ENCODE data around the gene TAB2.

TAB2 gene

DNA sequence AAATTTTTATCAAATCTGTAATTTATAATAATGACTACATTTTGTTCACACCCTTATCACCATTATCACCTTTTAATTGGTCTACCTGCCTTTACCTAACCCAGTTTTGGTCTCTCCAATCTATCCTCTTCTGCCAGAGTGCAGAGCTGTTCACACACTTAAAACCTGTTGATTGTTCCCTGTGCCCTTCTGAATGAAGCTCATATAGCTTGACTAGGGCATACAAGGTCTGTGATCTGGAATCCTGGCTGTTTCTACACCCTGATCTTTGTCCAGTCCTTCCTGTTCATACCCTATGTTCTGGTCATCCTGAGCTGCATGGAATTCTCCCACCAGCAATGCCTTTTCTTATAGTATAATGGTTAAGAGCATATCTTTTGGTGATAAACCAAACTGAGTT is 53.6 kb downstream of the TAB2 start:
- DNase-seq (ENCODE audit: low read depth in 2 of 2): no peak

DNA sequence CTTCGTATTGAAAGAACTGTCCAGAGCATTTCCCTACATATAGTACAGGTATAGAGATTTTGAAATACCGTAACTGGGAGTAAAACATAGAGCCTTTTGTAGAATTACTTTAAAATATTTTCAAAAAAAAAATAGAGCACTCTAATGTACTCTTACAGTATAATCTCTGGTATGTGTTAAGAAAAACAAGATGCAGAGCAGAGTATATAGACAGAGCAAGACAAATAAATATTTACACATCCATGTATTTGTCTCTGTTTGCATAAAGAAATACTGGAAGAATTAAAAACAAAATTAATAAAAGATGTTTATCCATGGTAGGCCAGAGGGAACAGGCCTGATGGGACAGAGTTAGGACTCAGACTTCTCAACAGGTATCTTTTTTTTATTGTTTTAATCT is 54.5 kb downstream of the TAB2 start:
- no peak for DNase-seq (ENCODE audit: low read depth in 2 of 2)

DNA sequence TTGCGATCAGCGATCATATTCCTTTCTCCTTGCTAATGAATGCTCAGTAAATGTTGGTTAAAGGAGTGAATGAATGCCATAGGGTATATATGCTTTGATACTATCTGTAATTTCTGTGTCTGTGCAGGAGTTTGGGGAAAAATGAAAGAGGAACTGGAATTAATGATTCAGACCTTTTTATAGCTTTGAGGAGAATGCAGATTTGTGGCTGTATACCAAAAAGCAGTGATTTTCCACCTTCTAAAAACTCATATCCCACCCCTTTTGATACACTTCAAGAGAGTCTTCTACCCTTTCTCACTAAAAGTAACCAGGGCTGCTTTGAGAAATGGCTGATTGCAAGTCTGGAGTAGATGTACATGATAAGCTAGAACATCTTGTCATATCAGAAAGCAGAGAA is 56.0 kb downstream of the TAB2 start:
- DNase-seq (ENCODE audit: low read depth in 2 of 2): no peak

DNA sequence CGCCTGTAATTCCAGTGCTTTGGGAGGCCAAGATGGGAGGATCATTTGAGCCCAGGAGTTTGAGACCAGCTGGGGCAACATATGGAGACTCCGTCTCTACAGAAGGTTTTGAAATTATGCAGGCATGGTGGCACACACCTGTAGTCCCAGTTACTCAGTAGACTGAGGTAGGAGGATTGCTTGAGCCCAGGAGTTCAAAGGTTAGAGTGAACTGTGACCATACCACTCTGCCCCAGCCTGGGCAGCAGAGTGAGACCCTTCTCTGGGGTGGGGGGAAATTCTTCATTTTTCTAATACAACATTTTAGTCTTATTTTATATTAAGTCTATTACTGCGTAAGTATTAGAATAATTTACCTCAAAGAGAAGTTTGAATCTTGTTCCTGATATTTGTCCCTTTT is 62.5 kb downstream of the TAB2 start:
- no peak for DNase-seq (ENCODE audit: low read depth in 2 of 2)

DNA sequence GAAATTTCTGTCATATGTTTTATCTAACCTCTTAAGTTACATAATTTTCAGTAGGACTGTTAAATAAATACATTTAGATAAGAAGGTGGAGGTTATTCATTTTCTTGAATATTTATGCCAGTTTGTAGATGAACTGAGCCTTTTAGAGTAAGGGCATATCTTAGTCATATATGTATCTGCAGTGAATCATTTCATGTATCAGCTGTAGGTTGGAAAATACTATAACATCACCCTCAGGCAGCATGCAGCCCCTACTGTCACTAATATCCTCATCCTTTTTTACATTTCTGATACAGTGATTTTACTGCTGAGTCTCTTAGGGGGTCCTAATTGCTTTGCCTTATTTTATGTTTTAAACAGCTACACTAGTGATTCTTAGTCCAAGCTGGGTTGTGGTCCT is 63.0 kb downstream of the TAB2 start:
- DNase-seq (ENCODE audit: low read depth in 2 of 2): no peak

DNA sequence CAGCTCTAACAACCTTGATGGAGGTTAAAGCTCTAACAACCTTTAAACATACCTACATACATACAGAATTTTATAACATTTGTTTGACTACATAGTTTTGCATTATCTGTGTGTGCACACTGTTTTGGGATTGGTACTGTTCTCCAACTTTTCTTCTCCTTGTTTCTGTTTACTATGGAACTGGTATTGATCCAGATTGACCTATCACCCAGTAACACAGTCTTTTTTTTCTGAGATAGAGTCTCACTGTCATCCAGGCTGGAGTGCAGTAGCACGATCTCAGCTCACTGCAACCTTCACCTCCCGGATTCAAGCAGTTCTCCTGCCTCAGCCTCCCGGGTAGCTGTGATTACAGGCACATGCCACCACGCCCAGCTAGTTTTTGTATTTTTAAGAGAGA is 65.9 kb downstream of the TAB2 start:
- no peak for DNase-seq (ENCODE audit: low read depth in 2 of 2)

DNA sequence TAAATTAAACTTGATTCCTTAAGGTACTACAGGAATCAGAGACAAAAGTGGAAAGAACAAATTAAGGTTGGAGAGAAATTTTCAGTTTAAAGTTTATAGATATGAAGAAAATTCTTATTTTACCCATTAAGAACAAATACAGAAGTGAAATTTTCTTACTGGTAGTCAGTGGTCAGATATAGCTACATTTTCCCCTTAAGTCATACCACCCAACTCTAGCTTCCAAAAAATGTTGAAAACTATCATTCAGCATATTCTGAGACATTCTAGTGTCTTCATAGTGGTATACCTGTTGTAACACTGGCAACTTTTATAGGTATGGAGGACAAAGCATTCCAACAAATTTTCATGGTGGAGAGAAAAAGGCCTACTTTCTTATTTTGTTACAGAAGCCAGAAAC is 67.0 kb downstream of the TAB2 start:
- no peak for DNase-seq (ENCODE audit: low read depth in 2 of 2)

DNA sequence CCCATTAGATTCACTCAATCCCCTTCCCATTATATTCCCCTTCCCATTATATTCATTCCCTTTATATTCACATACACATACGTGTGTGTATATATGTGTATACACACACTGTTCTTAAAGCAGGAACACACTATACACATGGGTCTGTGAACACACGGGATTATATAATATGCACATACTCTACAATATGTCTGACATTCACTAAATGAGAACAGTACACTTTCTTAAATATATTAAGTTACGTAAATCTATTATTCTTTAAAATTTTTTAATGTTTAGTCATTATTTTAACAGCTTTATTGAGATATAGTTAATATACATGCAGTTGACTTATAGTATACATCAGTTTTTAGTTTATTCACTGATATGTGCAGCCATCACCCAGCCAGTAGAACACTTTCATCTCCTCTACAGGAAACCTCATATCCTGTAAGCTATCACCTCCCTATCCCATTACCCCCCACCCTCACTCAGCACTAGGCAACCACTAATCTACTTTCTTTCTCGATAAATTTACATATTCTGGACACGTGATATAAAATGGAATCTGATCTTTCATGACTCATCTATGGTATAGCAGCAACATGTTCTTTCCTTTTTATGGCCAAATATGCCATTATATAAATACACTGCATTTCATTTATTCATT is 68.6 kb downstream of the TAB2 start:
- no peak for DNase-seq (ENCODE audit: low read depth in 2 of 2)

DNA sequence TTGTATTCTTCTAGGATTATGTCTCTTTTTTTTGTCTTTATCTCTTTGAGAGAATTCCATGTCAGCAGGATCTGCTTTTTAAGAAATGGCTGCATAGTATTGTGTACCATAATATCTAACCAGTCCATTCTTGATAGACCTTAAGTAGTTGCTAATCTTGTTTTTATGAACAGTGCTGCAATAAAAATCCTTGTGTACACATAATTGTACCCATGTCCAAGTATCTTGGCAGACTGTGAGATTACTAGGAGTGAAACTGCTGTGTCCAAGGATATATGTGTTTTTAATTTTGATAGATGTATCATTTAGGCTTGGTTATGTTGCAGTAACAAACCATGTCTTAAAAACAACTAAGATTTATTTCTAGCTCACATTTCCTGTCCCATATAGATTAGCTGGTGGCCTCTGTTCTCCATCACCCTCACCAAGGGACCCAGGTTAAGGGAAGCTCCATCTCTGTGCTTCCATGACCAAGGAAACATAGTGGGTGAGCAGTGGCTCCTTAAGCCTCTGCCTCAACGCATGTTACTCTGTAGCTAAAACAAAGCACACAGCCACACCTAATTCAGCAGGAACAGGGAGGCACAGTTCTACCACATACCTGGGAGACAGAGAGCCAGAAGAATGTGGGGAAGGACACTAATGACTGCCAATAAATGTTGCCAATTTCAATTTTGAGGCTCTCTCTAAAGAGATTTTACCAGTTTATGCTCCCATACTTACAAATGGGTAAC is 70.4 kb downstream of the TAB2 start:
- DNase-seq (ENCODE audit: low read depth in 2 of 2): no peak

DNA sequence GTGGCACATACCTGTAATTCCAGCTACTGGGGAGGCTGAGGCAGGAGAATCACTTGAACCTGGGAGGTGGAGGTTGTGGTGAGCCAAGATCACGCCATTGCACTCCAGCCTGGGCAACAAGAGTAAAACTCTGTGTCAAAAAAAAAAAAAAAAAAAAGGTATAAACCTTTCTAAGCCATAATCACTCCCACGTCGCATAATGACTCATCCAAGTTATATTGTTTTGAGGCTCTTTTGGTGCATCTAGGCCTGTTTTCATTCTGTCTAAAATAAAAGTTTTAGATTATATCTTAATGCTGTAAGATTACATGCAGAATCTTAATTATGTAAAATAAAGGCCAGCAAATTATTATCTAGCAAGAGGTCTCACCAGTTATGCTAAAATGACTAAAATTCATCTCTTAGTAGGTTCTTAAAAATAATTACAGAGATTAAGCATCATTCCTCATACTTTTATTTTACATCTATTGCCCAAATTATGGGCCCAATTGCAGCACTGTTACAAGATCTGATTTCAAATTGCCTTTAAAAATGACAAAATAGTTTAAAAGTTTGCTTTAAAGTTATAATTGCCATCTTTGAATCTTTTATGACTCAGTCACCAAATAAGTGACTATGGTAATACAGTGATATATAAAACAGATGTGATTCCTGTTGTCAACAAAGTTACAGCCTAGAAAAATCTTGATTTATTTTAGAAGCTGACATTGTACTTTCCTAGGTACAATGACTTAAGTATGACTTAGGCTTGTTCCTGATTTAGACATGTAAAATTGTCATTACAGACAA is 72.2 kb downstream of the TAB2 start:
- DNase-seq (ENCODE audit: low read depth in 2 of 2): no peak

DNA sequence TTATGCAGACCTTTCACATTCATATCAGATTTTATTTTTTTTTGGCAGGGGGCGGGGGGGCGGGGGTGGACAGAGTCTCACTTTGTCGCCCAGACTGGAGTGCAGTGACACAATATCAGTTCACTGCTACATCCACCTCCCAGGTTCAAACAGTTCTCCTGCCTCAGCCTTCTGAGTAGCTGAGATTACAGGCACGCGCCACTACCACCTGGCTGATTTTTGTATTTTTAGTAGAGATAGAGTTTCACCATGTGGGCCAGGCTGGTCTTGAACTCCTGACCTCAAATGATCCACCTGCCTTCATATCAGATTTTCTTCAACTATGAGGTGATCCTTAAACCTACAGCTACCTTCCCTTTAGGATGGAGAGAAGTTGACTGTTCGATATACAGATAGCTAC is 74.6 kb downstream of the TAB2 start:
- DNase-seq (ENCODE audit: low read depth in 2 of 2): no peak

DNA sequence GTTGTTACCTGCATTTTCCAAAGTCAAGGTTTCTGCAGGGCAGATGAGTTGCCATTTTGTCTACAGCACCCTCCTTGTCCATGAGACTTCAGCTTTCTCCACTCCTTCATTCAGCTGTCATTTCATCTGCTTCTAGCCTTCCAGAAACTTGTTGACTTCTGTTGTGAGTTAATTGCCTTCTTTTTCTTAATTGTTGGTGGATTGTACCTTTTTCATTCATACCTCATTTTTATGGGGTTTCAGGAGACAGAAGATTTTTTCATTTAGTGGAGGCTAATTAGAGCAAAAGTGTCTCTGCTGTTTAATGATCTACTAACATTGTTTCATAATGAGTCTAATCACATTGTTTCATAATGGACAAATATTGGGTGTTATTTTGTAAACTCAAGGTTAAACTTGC is 75.0 kb downstream of the TAB2 start:
- no peak for DNase-seq (ENCODE audit: low read depth in 2 of 2)

DNA sequence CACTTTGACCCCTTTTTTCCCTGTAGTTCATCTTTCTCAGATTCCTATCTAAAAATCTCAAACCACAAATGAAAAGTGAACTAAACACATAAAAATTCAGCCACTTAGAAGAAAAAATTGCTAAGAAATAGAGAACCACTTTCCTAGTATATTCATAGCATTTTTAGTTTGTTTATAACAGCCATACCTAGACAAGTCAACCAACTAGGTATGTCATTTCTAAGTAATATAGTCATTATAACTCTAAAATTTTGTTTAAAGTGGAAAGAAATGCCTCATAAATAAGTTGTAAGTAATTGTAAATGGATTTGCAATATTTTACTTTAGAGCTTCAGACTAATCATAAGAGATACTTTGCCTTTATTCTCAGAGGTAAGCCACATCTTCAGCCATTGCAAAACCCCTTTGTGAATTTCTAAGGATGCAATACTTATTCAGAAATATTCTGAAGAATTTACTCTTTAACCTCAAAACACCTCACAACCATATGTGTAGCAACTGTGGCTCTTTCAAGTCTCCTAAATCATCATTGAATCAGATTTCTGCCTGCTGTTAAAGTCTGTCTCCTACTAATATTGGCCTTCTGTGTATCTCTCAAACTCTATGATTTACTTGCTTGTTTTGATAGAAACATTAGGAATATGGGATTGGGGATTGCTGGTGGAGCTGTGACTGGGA is 75.6 kb downstream of the TAB2 start:
- DNase-seq (ENCODE audit: low read depth in 2 of 2): no peak

DNA sequence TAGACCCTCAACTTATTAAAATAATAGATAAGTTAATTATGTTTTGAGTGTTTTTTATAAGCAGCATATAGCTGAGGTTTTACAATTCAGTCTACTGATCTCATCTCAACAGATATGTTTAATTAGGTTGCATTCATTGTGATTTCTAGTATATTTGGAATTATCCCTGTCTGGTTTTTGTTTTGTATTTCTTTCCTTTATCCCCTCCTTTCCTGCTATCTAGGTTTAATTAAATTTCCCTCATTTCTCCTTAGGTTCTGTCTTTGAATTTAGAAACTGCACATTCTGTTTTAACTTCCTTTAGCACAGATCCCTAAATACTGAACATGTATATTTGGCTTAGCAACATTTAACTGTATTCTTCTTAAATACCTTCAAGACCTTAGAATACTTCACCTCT is 77.7 kb downstream of the TAB2 start:
- DNase-seq (ENCODE audit: low read depth in 2 of 2): no peak

DNA sequence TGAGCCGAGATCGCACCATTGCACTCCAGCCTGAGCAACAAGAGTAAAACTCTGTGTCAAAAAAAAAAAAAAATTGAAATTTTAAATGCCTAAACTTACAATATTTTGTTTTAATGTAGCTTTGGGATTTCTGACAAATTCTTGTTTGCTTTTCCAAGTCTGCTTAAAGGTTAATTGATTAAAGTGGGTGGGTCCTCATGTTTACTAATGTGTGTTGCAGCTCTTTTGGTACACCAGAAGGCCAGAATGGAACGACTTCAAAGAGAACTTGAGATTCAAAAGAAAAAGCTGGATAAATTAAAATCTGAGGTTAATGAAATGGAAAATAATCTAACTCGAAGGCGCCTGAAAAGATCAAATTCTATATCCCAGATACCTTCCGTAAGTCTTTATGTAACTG is 79.9 kb downstream of the TAB2 start:
- no peak for DNase-seq (ENCODE audit: low read depth in 2 of 2)

DNA sequence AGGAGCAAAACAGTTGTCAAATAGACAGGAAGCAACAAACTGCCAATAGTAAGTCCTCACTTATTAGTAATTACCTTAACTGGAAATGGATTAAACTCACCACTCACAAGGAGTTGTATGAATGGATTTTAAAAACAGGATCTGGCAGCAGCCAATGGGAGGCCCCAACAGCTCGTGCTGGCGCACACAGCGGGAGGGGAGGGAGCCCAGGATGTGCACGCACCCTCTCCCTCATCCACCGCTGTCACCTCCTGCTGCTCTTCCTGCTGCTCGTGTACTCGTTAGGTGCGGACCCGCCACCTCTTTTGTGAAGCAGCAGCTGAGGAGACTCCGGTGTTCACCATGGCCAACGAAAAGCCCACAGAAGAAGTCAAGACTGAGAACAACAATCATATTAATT is 82.5 kb downstream of the TAB2 start, which contains the start of gene SUMO4:
Gene SUMO4, plus strand, starts transcription at position 213 of the 400 bp plus-strand sequence. Its CDS starts 130 bp downstream, at position 343.
- DNase-seq (ENCODE audit: low read depth in 2 of 2): no peak

DNA sequence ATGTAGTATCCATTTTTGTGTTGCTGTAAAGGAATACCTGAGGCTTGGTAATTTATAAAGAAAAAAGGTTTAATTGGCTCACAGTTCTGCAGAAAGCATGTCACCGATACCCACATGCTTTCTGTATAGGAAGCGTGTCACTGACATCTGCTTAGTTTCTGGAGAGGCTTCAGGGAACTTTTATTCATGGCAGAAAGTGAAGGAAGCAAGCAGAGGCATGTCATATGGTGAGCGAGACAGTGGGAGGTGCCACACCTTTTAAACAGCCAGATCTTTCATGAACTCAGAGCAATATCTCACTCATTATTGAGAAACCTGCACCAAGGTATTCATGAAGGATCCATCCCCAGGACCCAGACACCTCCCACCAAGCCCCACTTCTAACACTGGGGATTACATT is 86.0 kb downstream of the TAB2 start:
- DNase-seq (ENCODE audit: low read depth in 2 of 2): no peak

DNA sequence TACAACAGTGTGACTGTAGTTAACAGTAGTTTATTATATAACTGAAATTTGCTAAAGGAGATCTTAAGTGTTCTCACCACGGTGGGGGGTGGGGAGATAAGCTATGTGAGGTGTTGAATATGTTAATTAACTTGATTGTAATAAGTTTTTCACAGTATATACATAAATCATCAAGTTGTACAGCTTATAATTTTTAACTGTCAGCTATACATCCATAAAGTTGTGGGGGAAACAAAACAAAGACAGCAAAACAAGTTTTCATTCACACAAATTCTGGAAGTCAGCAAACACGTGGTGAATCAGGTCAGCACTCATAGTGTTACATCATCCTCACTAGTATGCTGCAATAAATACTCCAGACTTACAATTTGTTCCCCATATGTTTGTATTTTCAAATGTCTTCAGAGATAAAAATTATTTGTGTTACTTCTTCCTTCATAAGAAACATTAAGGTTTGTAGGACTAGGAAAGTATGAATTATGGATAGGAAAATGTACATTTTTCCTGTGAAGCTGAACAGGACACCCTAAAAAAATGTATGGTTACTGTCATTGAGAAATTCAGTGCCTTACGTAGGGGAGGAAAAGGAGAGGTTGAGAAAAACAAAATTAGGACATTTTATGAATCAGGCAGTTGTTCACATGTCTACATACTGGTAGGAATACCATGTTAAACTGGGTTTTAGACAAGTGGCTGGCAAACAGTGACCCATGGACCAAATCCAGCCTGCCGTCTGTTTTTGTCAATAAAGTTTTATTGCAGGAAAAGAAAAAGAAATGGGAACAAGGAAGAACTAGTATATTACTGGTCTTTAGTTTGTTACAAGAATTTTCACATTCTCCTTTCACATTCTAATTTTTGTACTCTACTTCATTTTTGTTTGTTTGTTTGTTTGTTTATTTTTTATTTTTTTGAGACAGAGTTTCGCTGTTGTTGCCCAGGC is 88.6 kb downstream of the TAB2 start:
- no peak for DNase-seq (ENCODE audit: low read depth in 2 of 2)

DNA sequence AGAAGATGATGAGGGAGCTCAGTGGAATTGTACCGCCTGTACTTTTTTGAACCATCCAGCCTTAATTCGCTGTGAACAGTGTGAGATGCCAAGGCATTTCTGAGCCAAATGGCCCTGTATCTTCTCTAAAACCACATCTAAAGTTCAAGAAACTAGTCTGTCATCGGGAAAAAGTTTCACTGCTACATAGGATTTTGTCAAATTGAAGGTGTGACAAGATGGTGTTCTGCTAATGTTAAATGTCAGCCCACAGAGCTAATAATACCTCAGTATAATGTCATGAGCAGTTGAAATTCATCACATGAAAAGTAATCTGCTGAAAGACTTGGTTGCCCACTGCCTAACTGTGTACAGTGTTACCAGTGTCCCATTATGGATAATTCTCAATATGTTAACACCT is 92.1 kb downstream of the TAB2 start:
- DNase-seq (ENCODE audit: low read depth in 2 of 2): no peak

DNA sequence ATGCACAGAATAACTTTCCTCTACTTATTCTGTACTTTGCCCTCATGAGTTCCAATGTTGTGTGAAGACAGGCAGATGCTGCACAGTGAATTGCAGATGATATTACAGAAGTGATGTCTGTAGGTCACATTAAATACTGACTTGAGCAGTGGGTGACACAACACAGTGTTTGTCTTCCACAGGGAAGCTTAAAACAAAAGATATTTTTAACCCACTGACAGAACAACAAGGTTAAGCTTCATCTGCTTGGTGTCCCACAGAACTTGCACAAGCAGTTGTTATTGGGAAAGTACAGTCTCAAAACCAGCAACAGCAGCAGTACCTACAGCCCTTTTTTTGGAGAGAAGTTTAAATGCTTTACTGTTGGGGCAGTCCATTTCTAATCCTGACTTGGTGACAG is 93.0 kb downstream of the TAB2 start:
- DNase-seq (ENCODE audit: low read depth in 2 of 2): no peak

DNA sequence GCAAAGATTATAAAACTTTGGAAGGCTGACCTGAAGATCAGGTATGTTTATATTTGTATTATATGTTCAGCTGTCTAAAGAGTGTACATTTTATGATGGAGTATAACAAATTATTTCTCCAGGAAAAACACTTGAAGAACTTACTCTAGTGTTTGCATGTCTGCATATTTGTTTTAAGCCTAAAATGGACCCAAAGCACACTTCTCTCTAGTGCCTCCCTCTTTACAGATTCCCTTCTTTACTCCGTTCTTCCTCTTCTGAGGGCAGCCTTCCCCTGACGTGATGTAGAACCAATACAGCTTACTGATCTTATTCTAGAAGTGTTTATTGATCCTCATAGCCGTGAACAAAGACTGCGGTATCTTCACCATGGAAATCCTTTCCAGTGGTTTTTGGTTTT is 96.5 kb downstream of the TAB2 start:
- DNase-seq (ENCODE audit: low read depth in 2 of 2): no peak
